Measurements from ENCODE around the gene RALGAPA2.

DNA sequence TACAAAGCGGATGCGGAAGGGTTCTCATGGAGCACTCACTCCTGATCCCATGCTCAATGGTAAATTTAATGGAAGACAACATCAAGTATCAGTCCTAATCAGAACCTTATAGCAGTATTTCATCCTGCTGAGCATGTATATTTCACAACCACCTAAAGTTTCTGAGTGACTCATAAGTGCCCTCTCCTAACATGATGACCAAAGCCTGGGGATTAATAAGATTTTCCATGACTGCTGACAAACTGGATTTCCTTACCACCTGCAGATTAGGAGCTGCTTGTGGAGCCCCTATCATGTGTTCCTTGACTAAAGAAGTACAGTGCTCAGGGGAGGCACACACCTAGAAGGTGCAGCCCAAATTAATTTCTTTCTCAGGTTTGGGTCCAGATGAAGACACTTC lies 231.8 kb downstream of the RALGAPA2 start:
- TF ChIP-seq, protein P1, sequence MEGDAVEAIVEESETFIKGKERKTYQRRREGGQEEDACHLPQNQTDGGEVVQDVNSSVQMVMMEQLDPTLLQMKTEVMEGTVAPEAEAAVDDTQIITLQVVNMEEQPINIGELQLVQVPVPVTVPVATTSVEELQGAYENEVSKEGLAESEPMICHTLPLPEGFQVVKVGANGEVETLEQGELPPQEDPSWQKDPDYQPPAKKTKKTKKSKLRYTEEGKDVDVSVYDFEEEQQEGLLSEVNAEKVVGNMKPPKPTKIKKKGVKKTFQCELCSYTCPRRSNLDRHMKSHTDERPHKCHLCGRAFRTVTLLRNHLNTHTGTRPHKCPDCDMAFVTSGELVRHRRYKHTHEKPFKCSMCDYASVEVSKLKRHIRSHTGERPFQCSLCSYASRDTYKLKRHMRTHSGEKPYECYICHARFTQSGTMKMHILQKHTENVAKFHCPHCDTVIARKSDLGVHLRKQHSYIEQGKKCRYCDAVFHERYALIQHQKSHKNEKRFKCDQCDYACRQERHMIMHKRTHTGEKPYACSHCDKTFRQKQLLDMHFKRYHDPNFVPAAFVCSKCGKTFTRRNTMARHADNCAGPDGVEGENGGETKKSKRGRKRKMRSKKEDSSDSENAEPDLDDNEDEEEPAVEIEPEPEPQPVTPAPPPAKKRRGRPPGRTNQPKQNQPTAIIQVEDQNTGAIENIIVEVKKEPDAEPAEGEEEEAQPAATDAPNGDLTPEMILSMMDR (IDR thresholded peaks at IDR 0.05; ENCODE audit: extremely low read depth in 1 of 2, insufficient read depth in 1 of 2, low read depth in 1 of 2, low read length in 2 of 2) = no peak
- TF ChIP-seq POLR2A (IDR thresholded peaks at IDR 0.05; ENCODE audit: low read depth, low read length) = no peak
- no peak for TF ChIP-seq JUN (IDR thresholded peaks at IDR 0.05; ENCODE audit: borderline replicate concordance, insufficient read depth, insufficient read length, low read depth)
- no peak for TF ChIP-seq FOS (IDR thresholded peaks at IDR 0.05; ENCODE audit: borderline replicate concordance, insufficient read depth, low read length)
- no peak for TF ChIP-seq EZH2 (IDR thresholded peaks at IDR 0.05; ENCODE audit: borderline replicate concordance, low read depth, low read length, severe bottlenecking)
- TF ChIP-seq POLR2AphosphoS5 (IDR thresholded peaks at IDR 0.05; ENCODE audit: insufficient read depth, low read depth, low read length) = no peak
- no peak for TF ChIP-seq MYC (IDR thresholded peaks at IDR 0.05; ENCODE audit: low read depth, low read length)
- TF ChIP-seq, protein P2, sequence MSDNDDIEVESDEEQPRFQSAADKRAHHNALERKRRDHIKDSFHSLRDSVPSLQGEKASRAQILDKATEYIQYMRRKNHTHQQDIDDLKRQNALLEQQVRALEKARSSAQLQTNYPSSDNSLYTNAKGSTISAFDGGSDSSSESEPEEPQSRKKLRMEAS (IDR thresholded peaks at IDR 0.05; ENCODE audit: insufficient read depth, insufficient read length) = no peak

Data from endothelial cell of umbilical vein (primary cell).